B cell (primary cell): ENCODE data around the gene FIBIN. TPM values are rescaled to one million over a fixed set of nuclear protein-coding genes. Genes with fewer than 3 reads are reported as not detected.

Experiments
- ATAC-seq: fragments of 200-7000 bp; cut with Tn5 transposase; one replicate; pipeline ENCODE4 v1.10.0; 2021; ENCODE audit warnings: low read depth, mild to moderate bottlenecking, moderate number of reproducible peaks, moderate library complexity
- CTCF ChIA-PET: fragments of 350-600 bp; sonication (Branson Sonifier 250); formaldehyde crosslinking; loops from one replicate; lab custom pipeline; 2021; ENCODE audit warnings: antibody characterized with exemption, inconsistent platforms; lab: Charles Lee
- POLR2A ChIA-PET: fragments of 350-600 bp; sonication (Branson Sonifier 250); formaldehyde crosslinking; loops from one replicate; lab custom pipeline; 2021; ENCODE audit warnings: antibody characterized with exemption; lab: Charles Lee
- DNase-seq: peaks from one replicate; pipeline ENCODE4 v3.0.0; 2013
- H2AFZ ChIP-seq: 2 replicates; pipeline ENCODE4 v1.6.1; 2012; ENCODE audit warnings: mild to moderate bottlenecking, low read depth, low read length; ENCODE audit not compliant: insufficient read depth, poor library complexity, severe bottlenecking
- H3K27ac ChIP-seq, 2 donors: 1 replicate in 1 of 2; 2 replicates in 1 of 2; pipeline ENCODE4 v1.5.1; 2012 to 2013; ENCODE audit warnings: low read length in 2 of 2, mild to moderate bottlenecking in 2 of 2, moderate library complexity in 1 of 2
- H3K27me3 ChIP-seq, 4 experiments: fragments of 200-600 bp in 1 of 4; sonication (generic) in 1 of 4; replicated peaks in 1 of 4; 1 replicate in 2 of 4; 2 replicates in 2 of 4; pipeline versions ENCODE4 v1.6.1 to v1.7.0; 2013 to 2016; ENCODE audit warnings: low read length in 3 of 4, mild to moderate bottlenecking in 2 of 4, mixed read lengths in 1 of 4, moderate library complexity in 1 of 4; ENCODE audit not compliant: insufficient read depth in 4 of 4, control insufficient read depth in 3 of 4; ENCODE audit errors: control extremely low read depth in 1 of 4
- H3K36me3 ChIP-seq, 2 experiments: replicated peaks in 1 of 2; 1 replicate in 1 of 2; 2 replicates in 1 of 2; pipeline versions ENCODE4 v1.6.1 to v1.7.1; 2013; ENCODE audit warnings: low read length in 1 of 2; ENCODE audit not compliant: insufficient read depth in 2 of 2, control insufficient read depth in 1 of 2; ENCODE audit errors: control extremely low read depth in 1 of 2, extremely low read depth in 1 of 2
- H3K4me1 ChIP-seq, 2 donors: fragments of 200-600 bp in 1 of 2; sonication (generic) in 1 of 2; 1 replicate in 1 of 2; 2 replicates in 1 of 2; pipeline versions ENCODE4 v1.5.1 to v1.6.1; 2013 to 2017; ENCODE audit warnings: low read length in 2 of 2; ENCODE audit not compliant: control insufficient read depth in 2 of 2, insufficient read depth in 2 of 2
- H3K4me2 ChIP-seq: replicated peaks from 2 replicates; pipeline ENCODE3; 2012; ENCODE audit warnings: mild to moderate bottlenecking, low read depth, low read length; ENCODE audit not compliant: poor library complexity, severe bottlenecking
- H3K4me3 ChIP-seq, 5 experiments: fragments of 200-600 bp in 1 of 5; sonication (generic) in 1 of 5; 1 replicate in 3 of 5; 2 replicates in 2 of 5; pipeline versions ENCODE4 v1.5.1 to v1.7.0; 2011 to 2016; ENCODE audit warnings: low read length in 4 of 5, mild to moderate bottlenecking in 4 of 5, low read depth in 2 of 5, control low read depth in 1 of 5, moderate library complexity in 1 of 5; ENCODE audit not compliant: insufficient read depth in 1 of 5; ENCODE audit errors: control extremely low read depth in 1 of 5, extremely low read depth in 1 of 5
- H3K79me2 ChIP-seq: fragments of 200-600 bp; sonication (generic); one replicate; pipeline ENCODE4 v1.6.0; 2016; ENCODE audit warnings: low read length; ENCODE audit not compliant: control insufficient read depth, insufficient read depth
- H3K9ac ChIP-seq: fragments of 200-600 bp; sonication (generic); 2 replicates; pipeline ENCODE4 v1.6.1; 2017; ENCODE audit warnings: mild to moderate bottlenecking, low read length, moderate library complexity
- H3K9me3 ChIP-seq, 3 donors: one replicate each; pipeline versions ENCODE4 v1.6.1 to v1.7.1; 2013; ENCODE audit warnings: low read length in 2 of 3; ENCODE audit not compliant: control insufficient read depth in 2 of 3, insufficient read depth in 1 of 3; ENCODE audit errors: control extremely low read depth in 1 of 3
- H4K20me1 ChIP-seq: 2 replicates; pipeline ENCODE4 v1.6.0; 2012; ENCODE audit warnings: mild to moderate bottlenecking, low read length; ENCODE audit not compliant: insufficient read depth, control insufficient read depth, poor library complexity, severe bottlenecking
- H3K27ac Mint-ChIP-seq: one replicate; pipeline ENCODE4 v1.8.0; 2021; ENCODE audit warnings: mixed read lengths
- H3K27me3 Mint-ChIP-seq: one replicate; pipeline ENCODE4 v1.8.0; 2021; ENCODE audit warnings: mixed read lengths
- H3K4me1 Mint-ChIP-seq: one replicate; pipeline ENCODE4 v1.8.0; 2021; ENCODE audit warnings: mixed read lengths
- H3K4me3 Mint-ChIP-seq: one replicate; pipeline ENCODE4 v1.8.0; 2021; ENCODE audit warnings: mixed read lengths
- H3K9me3 Mint-ChIP-seq: one replicate; pipeline ENCODE4 v1.8.0; 2022; ENCODE audit warnings: mixed read lengths; ENCODE audit not compliant: insufficient read depth
- EZH2 ChIP-seq: IDR thresholded peaks from 2 replicates; pipeline ENCODE4 v1.6.1; 2012; ENCODE audit warnings: borderline replicate concordance, low read depth, mild to moderate bottlenecking, moderate library complexity, low read length; ENCODE audit not compliant: insufficient read depth, poor library complexity, severe bottlenecking
- WGBS: methylation state at CpG from one replicate; pipeline ENCODE4 v1.1.5; 2013; ENCODE audit warnings: missing lambda C conversion rate; ENCODE audit not compliant: insufficient coverage; 5-methylcytosine and 5-hydroxymethylcytosine counted together
- intact Hi-C: fragments of 100-400 bp; cut with micrococcal nuclease; formaldehyde crosslinking; loops from one replicate; pipeline ENCODE4 v1.10.0; 2022
- polyA plus RNA-seq: library from polyadenylated mRNA; depleted of rRNA; stranded (reverse); fragments of >200 nt; gene quantifications from 2 replicates; pipeline ENCODE4 v1.2.3, GENCODE V29; 2012
- total RNA-seq, 2 donors: library from RNA; stranded (reverse); fragments of 120-200 nt in 1 of 2; gene quantifications; 1 replicate in 1 of 2; 2 replicates in 1 of 2; pipeline versions ENCODE4 v1.2.3 to v1.2.4, GENCODE V29; 2013 to 2022
- TF ChIP-seq, protein P1 (sequence below): fragments of 200-600 bp; IDR thresholded peaks from one replicate; pipeline ENCODE4 v1.8.0; 2022; ENCODE audit warnings: antibody characterized with exemption, mild to moderate bottlenecking

The FIBIN gene
- total and polyA plus RNA-seq, 2 donors (not counting 1 experiment from before 2014, with no cell fraction given) = not detected

DNA sequence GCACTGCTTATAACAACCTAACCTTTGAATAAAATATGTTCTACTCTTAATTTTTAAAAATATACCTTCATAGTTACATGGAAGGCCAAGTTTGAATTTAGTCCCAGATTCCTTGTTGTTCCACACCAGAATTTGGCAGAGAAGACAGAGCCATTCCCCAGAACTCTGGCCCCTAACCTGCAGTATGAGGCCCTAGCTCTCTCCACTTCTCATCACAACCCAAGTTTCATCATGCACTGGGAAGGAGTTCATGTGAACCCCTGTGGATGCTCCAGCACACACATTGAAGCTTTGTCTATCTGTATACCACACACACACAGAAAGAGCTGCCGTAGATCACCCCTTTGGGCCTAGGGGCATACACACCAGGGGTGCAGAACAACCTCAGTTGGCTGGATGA is 36.1 kb downstream of the FIBIN start:
- CTCF ChIA-PET = no interaction called here
- Histone ChIP-seq H2AFZ (no peak overlapping the region), H3K4me1 (no peaks in the 10 kb centered on the region), H3K9ac (no peak overlapping the region), H3K9me3 (peaks cover 0 to 15% (median 2%) of the 10 kb centered on the region in 3 donors), H3K36me3 (no peaks in the 10 kb centered on the region), H3K4me3 (no peak overlapping the region), H4K20me1 (no peaks in the 10 kb centered on the region), H3K79me2 (no peaks in the 10 kb centered on the region), H3K4me2 (no peak overlapping the region), H3K27ac (no peak overlapping the region), H3K27me3 (no peaks in the 10 kb centered on the region)
- H3K4me3 Mint-ChIP-seq = no peak overlapping the region
- no peaks in the 10 kb centered on the region for H3K27me3 Mint-ChIP-seq
- POLR2A ChIA-PET = no interaction called here
- H3K4me1 Mint-ChIP-seq = no peaks in the 10 kb centered on the region
- TF ChIP-seq, protein P1, sequence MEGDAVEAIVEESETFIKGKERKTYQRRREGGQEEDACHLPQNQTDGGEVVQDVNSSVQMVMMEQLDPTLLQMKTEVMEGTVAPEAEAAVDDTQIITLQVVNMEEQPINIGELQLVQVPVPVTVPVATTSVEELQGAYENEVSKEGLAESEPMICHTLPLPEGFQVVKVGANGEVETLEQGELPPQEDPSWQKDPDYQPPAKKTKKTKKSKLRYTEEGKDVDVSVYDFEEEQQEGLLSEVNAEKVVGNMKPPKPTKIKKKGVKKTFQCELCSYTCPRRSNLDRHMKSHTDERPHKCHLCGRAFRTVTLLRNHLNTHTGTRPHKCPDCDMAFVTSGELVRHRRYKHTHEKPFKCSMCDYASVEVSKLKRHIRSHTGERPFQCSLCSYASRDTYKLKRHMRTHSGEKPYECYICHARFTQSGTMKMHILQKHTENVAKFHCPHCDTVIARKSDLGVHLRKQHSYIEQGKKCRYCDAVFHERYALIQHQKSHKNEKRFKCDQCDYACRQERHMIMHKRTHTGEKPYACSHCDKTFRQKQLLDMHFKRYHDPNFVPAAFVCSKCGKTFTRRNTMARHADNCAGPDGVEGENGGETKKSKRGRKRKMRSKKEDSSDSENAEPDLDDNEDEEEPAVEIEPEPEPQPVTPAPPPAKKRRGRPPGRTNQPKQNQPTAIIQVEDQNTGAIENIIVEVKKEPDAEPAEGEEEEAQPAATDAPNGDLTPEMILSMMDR = no peak
- peaks cover 3% of the 10 kb centered on the region for H3K9me3 Mint-ChIP-seq
- intact Hi-C loops = no loop called here
- ATAC-seq (no peak), DNase-seq (no peak)
- no peak overlapping the region for H3K27ac Mint-ChIP-seq
- no CpG with 5 or more reads among the region's 1 CpG for WGBS

DNA sequence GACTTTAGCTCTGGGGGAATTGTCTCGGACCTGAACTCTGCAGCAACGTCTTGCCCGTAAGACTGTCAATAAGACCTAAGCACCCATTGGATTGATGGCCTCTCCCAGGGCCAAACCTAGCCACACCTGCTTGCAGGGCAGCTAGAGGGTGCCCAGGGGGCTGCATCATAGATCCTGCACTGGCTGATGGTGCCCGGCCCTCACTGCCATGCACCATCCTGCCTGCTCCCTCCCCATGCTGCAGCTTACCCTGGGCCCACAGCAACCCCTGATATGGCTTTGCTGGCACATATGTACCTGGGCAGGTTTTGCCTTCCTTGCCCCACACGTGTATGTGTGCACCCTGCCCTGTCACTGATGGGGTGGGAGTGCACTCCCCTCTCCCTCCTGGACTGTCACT is 37.8 kb downstream of the FIBIN start:
- WGBS = 75% methylated on average over 4 of the region's 5 CpGs
- Histone ChIP-seq H3K79me2 (no peaks in the 10 kb centered on the region), H3K9ac (no peak overlapping the region), H4K20me1 (no peaks in the 10 kb centered on the region), H3K36me3 (no peaks in the 10 kb centered on the region), H3K27me3 (no peaks in the 10 kb centered on the region), H3K4me2 (no peak overlapping the region), H3K4me1 (no peaks in the 10 kb centered on the region), H3K4me3 (no peak overlapping the region), H2AFZ (no peak overlapping the region), H3K27ac (no peak overlapping the region), H3K9me3 (peaks cover 0 to 15% (median 2%) of the 10 kb centered on the region in 3 donors)
- Mint-ChIP-seq H3K4me3 (no peak overlapping the region), H3K27me3 (no peaks in the 10 kb centered on the region), H3K27ac (no peak overlapping the region), H3K9me3 (peaks cover 3% of the 10 kb centered on the region), H3K4me1 (no peaks in the 10 kb centered on the region)
- intact Hi-C loops = no loop called here
- TF ChIP-seq, protein P1 = no peak
- TF ChIP-seq EZH2 = no peak
- DNase-seq = no peak
- no peak for ATAC-seq
- CTCF ChIA-PET = no interaction called here
- POLR2A ChIA-PET = no interaction called here
